Fibroblast of villous mesenchyme (primary cell): Measurements from ENCODE around the gene CHD6. TPM values are rescaled to one million over a fixed set of nuclear protein-coding genes. Genes with fewer than 3 reads are reported as not detected.

Experiments used
- DNase-seq: peaks from one replicate; pipeline ENCODE4 v3.0.0-alpha.2; 2010; ENCODE audit warnings: low read depth
- H3K4me3 ChIP-seq: 2 replicates; pipeline ENCODE4 v1.5.1; 2011; ENCODE audit warnings: low read depth, mild to moderate bottlenecking, low read length
- CTCF ChIP-seq: IDR thresholded peaks from 2 replicates; pipeline ENCODE4 v1.5.1; 2012; ENCODE audit warnings: low read depth, mild to moderate bottlenecking, low read length; ENCODE audit not compliant: insufficient read depth
- total RNA-seq: library from RNA; depleted of rRNA; stranded (reverse); fragments of >200 nt; gene quantifications from 2 replicates; pipeline ENCODE4 v1.2.3, GENCODE V29; 2012

The CHD6 gene
- total RNA-seq, 1 donor: 33.2 TPM

GRCh38 chr20:41635158-41635557 lies 17.0 kb upstream of the CHD6 start:
- TF ChIP-seq CTCF: no peak
- H3K4me3 ChIP-seq: no peak overlapping the region
- DNase-seq: no peak

GRCh38 chr20:41632896-41633295 lies 14.7 kb upstream of the CHD6 start:
- no peak for DNase-seq
- no peak for TF ChIP-seq CTCF
- no peak overlapping the region for H3K4me3 ChIP-seq

GRCh38 chr20:41631826-41632225 lies 13.6 kb upstream of the CHD6 start:
- no peak for TF ChIP-seq CTCF
- no peak for DNase-seq
- no peak overlapping the region for H3K4me3 ChIP-seq

GRCh38 chr20:41630846-41631245 lies 12.7 kb upstream of the CHD6 start:
- no peak overlapping the region for H3K4me3 ChIP-seq
- DNase-seq: no peak
- no peak for TF ChIP-seq CTCF

- DNase-seq: no peak
- no peak for TF ChIP-seq CTCF
- no peak overlapping the region for H3K4me3 ChIP-seq
Measured at GRCh38 chr20:41627611-41628244, 9.6 kb upstream of the CHD6 start.

GRCh38 chr20:41627001-41627495 lies 8.9 kb upstream of the CHD6 start:
- no peak overlapping the region for H3K4me3 ChIP-seq
- no peak for DNase-seq
- TF ChIP-seq CTCF: no peak
